ENCODE data around the gene SLC2A13. TPM values are rescaled to one million over a fixed set of nuclear protein-coding genes. Genes with fewer than 3 reads are reported as not detected.

The SLC2A13 gene
- total RNA-seq, 1 donor from 2014 or later, result 7.4 TPM

DNA sequence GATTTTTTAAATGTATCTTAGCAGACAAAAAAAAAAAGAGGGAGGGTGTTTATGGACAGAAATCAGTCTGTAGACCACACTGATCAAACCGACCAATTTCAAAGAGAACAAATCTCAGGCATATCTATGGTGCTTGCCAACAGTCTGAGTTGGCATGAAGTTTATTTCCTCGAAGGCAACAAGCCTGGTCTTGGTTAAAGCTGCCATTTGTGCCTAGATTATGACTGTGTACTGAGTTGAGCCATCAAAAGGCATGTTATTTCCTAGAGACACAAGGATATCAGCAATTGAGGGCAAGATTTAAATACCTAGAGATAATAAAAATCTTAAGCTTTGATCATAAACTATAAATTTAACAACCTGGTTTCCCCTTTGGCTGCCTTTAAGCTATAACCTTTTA, 119.2 kb downstream of the SLC2A13 start:
- no peak overlapping the region for H3K4me3 Mint-ChIP-seq
- H3K36me3 Mint-ChIP-seq, result no peaks in the 10 kb centered on the region
- no peak for DNase-seq (ENCODE audit: low spot score in 2 of 2, unreplicated experiment in 2 of 2)
- H3K27ac Mint-ChIP-seq, result no peak overlapping the region
- H3K4me1 Mint-ChIP-seq, result no peaks in the 10 kb centered on the region
- no peaks in the 10 kb centered on the region for H3K27me3 Mint-ChIP-seq (ENCODE audit: low read depth)
- no peaks in the 10 kb centered on the region for H3K9me3 Mint-ChIP-seq
- TF ChIP-seq, protein P1, sequence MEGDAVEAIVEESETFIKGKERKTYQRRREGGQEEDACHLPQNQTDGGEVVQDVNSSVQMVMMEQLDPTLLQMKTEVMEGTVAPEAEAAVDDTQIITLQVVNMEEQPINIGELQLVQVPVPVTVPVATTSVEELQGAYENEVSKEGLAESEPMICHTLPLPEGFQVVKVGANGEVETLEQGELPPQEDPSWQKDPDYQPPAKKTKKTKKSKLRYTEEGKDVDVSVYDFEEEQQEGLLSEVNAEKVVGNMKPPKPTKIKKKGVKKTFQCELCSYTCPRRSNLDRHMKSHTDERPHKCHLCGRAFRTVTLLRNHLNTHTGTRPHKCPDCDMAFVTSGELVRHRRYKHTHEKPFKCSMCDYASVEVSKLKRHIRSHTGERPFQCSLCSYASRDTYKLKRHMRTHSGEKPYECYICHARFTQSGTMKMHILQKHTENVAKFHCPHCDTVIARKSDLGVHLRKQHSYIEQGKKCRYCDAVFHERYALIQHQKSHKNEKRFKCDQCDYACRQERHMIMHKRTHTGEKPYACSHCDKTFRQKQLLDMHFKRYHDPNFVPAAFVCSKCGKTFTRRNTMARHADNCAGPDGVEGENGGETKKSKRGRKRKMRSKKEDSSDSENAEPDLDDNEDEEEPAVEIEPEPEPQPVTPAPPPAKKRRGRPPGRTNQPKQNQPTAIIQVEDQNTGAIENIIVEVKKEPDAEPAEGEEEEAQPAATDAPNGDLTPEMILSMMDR (IDR thresholded peaks at IDR 0.05; ENCODE audit: unreplicated experiment), result no peak

DNA sequence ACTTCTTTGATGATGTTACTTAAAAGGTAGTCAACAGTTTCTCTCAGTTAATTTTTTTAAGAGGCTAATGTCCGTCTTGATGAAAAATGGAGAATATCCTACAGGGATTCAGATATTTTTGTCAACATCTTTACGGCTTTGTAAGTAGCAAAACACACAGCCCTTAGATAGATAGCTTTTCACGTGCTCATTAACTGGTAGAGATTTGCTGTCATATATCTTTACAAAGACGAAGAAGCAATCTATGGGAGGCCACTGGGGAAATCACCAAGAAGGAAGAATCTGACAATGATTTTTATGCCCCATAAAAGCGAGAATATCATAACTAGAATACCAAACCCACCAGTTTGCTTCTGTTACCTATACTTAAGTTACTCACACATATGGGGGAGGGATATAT, 121.2 kb downstream of the SLC2A13 start:
- H3K27ac Mint-ChIP-seq, result no peak overlapping the region
- no peaks in the 10 kb centered on the region for H3K4me1 Mint-ChIP-seq
- H3K4me3 Mint-ChIP-seq, result no peak overlapping the region
- H3K27me3 Mint-ChIP-seq (ENCODE audit: low read depth), result no peaks in the 10 kb centered on the region
- no peaks in the 10 kb centered on the region for H3K36me3 Mint-ChIP-seq
- TF ChIP-seq, protein P1 (IDR thresholded peaks at IDR 0.05; ENCODE audit: unreplicated experiment), result no peak
- DNase-seq (ENCODE audit: low spot score in 2 of 2, unreplicated experiment in 2 of 2), result no peak
- no peaks in the 10 kb centered on the region for H3K9me3 Mint-ChIP-seq

DNA sequence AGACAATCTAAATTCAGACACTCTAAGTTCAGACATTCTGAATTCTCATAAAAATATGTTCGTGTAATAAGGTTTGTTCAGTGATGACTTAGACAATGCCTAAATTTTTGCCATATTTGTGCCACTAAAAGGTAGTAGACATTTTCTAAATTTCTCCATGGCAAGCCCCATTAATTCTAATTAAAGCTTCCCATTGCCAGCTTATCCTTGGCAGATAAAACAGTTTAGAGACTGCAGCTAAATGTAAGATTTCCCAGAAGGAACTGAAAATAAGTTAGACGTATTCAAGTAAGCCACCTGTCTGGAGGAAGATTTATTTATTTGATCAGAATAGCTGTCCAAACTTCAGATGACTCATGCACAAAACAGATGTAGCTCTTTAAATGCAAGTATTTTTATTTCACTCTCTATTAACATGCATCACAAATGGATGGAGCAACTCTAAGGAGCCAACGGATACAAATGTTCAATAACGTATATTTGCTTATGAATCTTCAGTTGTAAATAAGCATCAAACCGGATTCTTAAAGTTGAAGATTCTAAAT, 130.4 kb downstream of the SLC2A13 start:
- DNase-seq (ENCODE audit: low spot score in 2 of 2, unreplicated experiment in 2 of 2), result no peak
- no peak overlapping the region for H3K27ac Mint-ChIP-seq
- peaks cover 1% of the 10 kb centered on the region for H3K36me3 Mint-ChIP-seq
- TF ChIP-seq, protein P1 (IDR thresholded peaks at IDR 0.05; ENCODE audit: unreplicated experiment), result no peak
- no peaks in the 10 kb centered on the region for H3K4me1 Mint-ChIP-seq
- peaks cover 4% of the 10 kb centered on the region for H3K9me3 Mint-ChIP-seq
- no peaks in the 10 kb centered on the region for H3K27me3 Mint-ChIP-seq (ENCODE audit: low read depth)
- H3K4me3 Mint-ChIP-seq, result no peak overlapping the region

DNA sequence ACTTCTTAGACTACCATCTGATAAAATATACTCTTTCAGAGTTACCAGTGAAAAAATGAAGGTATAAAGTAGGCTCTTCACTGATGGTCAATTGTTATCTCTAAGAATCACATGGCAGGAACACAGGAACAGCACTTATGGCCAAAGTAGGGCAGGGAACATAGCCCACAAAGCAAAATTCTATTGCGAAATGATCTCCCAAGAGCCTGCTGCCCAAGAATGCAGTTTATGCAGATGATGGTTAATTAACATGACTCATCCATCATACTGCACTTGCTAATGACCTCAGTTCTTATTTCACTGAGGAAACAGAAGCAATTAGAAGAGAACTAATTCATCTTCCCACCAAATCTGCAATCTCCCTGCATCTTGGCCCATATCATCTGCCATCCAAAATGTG, 133.8 kb downstream of the SLC2A13 start:
- Mint-ChIP-seq H3K27ac (no peak overlapping the region), H3K36me3 (peaks cover 5% of the 10 kb centered on the region), H3K4me3 (no peak overlapping the region), H3K4me1 (no peaks in the 10 kb centered on the region), H3K27me3 (ENCODE audit: low read depth) (no peaks in the 10 kb centered on the region), H3K9me3 (peaks cover 7% of the 10 kb centered on the region)
- TF ChIP-seq, protein P1 (IDR thresholded peaks at IDR 0.05; ENCODE audit: unreplicated experiment), result no peak
- DNase-seq (ENCODE audit: low spot score in 2 of 2, unreplicated experiment in 2 of 2), result no peak

DNA sequence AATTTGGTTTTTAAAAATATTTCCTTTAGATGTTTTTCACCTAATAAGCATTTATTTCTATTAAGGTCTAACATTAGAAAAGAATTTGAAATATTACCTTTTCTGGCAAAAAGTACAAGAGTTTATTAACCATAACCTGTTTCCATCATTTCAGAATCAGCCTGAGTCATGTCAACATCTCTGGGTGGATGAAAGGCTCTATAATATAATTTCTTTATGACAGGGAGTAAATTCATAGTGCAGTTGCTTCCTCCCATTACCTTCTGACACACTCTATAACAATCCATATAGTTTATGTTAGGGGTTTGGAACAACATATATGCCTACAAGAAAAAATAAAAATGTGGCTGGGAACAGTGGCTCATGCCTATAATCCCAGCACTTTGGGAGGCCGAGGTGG, 134.5 kb downstream of the SLC2A13 start:
- no peak overlapping the region for H3K4me3 Mint-ChIP-seq
- peaks cover 4% of the 10 kb centered on the region for H3K4me1 Mint-ChIP-seq
- H3K27ac Mint-ChIP-seq, result no peak overlapping the region
- H3K36me3 Mint-ChIP-seq, result peaks cover 5% of the 10 kb centered on the region
- H3K27me3 Mint-ChIP-seq (ENCODE audit: low read depth), result no peaks in the 10 kb centered on the region
- peaks cover 7% of the 10 kb centered on the region for H3K9me3 Mint-ChIP-seq
- TF ChIP-seq, protein P1 (IDR thresholded peaks at IDR 0.05; ENCODE audit: unreplicated experiment), result no peak
- no peak for DNase-seq (ENCODE audit: low spot score in 2 of 2, unreplicated experiment in 2 of 2)

DNA sequence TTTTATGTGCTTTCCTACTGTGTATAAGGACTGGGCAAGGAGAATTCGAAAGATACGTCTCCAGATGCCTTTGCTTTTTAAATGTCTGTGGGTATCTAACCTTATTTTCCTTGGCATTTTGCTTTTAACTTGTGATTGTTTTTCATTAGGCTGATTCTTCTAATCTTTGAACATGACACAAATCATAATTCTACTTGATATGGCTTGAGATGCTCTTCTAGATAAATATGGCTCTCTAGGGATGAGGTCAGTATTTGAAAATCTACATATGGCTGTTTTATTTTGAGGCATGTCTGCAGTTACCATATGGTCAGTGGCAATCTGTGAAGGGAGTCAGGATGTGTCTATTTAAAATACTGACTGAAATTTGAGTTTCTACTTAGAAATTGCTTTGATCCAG, 139.2 kb downstream of the SLC2A13 start:
- Mint-ChIP-seq H3K9me3 (peaks cover 7% of the 10 kb centered on the region), H3K4me1 (peaks cover 4% of the 10 kb centered on the region), H3K27ac (no peak overlapping the region), H3K27me3 (ENCODE audit: low read depth) (no peaks in the 10 kb centered on the region), H3K36me3 (peaks cover 5% of the 10 kb centered on the region), H3K4me3 (no peak overlapping the region)
- no peak for DNase-seq (ENCODE audit: low spot score in 2 of 2, unreplicated experiment in 2 of 2)
- TF ChIP-seq, protein P1 (IDR thresholded peaks at IDR 0.05; ENCODE audit: unreplicated experiment), result no peak
